ENCODE results near the gene HNF4A. TPM values are rescaled to one million over a fixed set of nuclear protein-coding genes. Genes with fewer than 3 reads are reported as not detected.

The HNF4A gene
- total RNA-seq, 2 experiments from 2014 or later: not detected

- Mint-ChIP-seq H3K36me3 (ENCODE audit: low read depth) (no peaks in the 10 kb centered on the region), H3K27ac (no peak overlapping the region), H3K27me3 (no peaks in the 10 kb centered on the region), H3K4me1 (ENCODE audit: low read depth) (no peaks in the 10 kb centered on the region), H3K9me3 (no peaks in the 10 kb centered on the region), H3K4me3 (no peak overlapping the region)
- no peak for TF ChIP-seq CTCF (IDR thresholded peaks at IDR 0.05)
- Histone ChIP-seq H3K9me3 (ENCODE audit: control insufficient read depth in 1 of 2, insufficient read depth in 1 of 2, low read length in 2 of 2) (no peaks in the 10 kb centered on the region), H3K36me3 (ENCODE audit: insufficient read depth, low read length) (no peaks in the 10 kb centered on the region), H3K27ac (ENCODE audit: low read depth in 1 of 2, low read length in 2 of 2) (no peak overlapping the region), H3K4me3 (ENCODE audit: low read length) (no peak overlapping the region), H3K4me1 (ENCODE audit: insufficient read depth, low read length) (no peaks in the 10 kb centered on the region), H3K27me3 (ENCODE audit: control insufficient read depth in 1 of 2, insufficient read depth in 2 of 2, low read length in 2 of 2) (no peaks in the 10 kb centered on the region)
- CTCF ChIA-PET: interaction anchor here (1.5 kb wide), 1 partner anchor 246 kb away, joined by 3 read pairs; no protein-coding TSS in a partner anchor
- DNase-seq: no peak
- intact Hi-C loops (cut with DNase I, micrococcal nuclease): loop anchor here in 1 of 2 experiments (5.0 to 10.0 kb wide), 2 partner anchors 151 to 349 kb away; partner anchors contain the start of gene FITM2
- ATAC-seq (ENCODE audit: poor library complexity): no peak
- POLR2A ChIA-PET: no interaction called here
Observed at GRCh38 chr20:44463466-44463865, 108.0 kb downstream of the HNF4A start.

GRCh38 chr20:44464514-44464913 is 109.0 kb downstream of the HNF4A start:
- Histone ChIP-seq H3K27ac (ENCODE audit: low read depth in 1 of 2, low read length in 2 of 2) (no peak overlapping the region), H3K4me1 (ENCODE audit: insufficient read depth, low read length) (no peaks in the 10 kb centered on the region), H3K9me3 (ENCODE audit: control insufficient read depth in 1 of 2, insufficient read depth in 1 of 2, low read length in 2 of 2) (no peaks in the 10 kb centered on the region), H3K27me3 (ENCODE audit: control insufficient read depth in 1 of 2, insufficient read depth in 2 of 2, low read length in 2 of 2) (no peaks in the 10 kb centered on the region), H3K36me3 (ENCODE audit: insufficient read depth, low read length) (no peaks in the 10 kb centered on the region), H3K4me3 (ENCODE audit: low read length) (no peak overlapping the region)
- Mint-ChIP-seq H3K4me1 (ENCODE audit: low read depth) (no peaks in the 10 kb centered on the region), H3K27me3 (no peaks in the 10 kb centered on the region), H3K27ac (no peak overlapping the region), H3K9me3 (no peaks in the 10 kb centered on the region), H3K4me3 (no peak overlapping the region), H3K36me3 (ENCODE audit: low read depth) (no peaks in the 10 kb centered on the region)
- ATAC-seq (ENCODE audit: poor library complexity) (no peak), DNase-seq (no peak)
- intact Hi-C loops (cut with DNase I, micrococcal nuclease): loop anchor here in 1 of 2 experiments (5.0 to 10.0 kb wide), 2 partner anchors 152 to 350 kb away; partner anchors contain the start of gene FITM2
- TF ChIP-seq CTCF (IDR thresholded peaks at IDR 0.05): no peak
- ChIA-PET CTCF (no interaction called here), POLR2A (interaction anchor here (0.7 kb wide), 1 partner anchor 11 kb away, joined by 4 read pairs; no protein-coding TSS in a partner anchor)

GRCh38 chr20:44465001-44465560 is 109.6 kb downstream of the HNF4A start:
- intact Hi-C loops (cut with DNase I, micrococcal nuclease): loop anchor here in 1 of 2 experiments (10.0 kb wide), 1 partner anchor 350 kb away; no protein-coding TSS in a partner anchor

More at GRCh38 chr20:44465001-44465560, 109.6 kb downstream of the HNF4A start:
- CTCF ChIA-PET: no interaction called here
- H3K4me3 ChIP-seq (ENCODE audit: low read length): no peak overlapping the region
- H3K27ac ChIP-seq (ENCODE audit: low read depth in 1 of 2, low read length in 2 of 2): no peak overlapping the region
- POLR2A ChIA-PET: interaction anchor here (0.7 kb wide), 1 partner anchor 10 kb away, joined by 4 read pairs; no protein-coding TSS in a partner anchor
- H3K27me3 ChIP-seq (ENCODE audit: control insufficient read depth in 1 of 2, insufficient read depth in 2 of 2, low read length in 2 of 2): no peaks in the 10 kb centered on the region
- no peak overlapping the region for H3K4me3 Mint-ChIP-seq
- DNase-seq (no peak), ATAC-seq (ENCODE audit: poor library complexity) (no peak)
- H3K9me3 ChIP-seq (ENCODE audit: control insufficient read depth in 1 of 2, insufficient read depth in 1 of 2, low read length in 2 of 2): no peaks in the 10 kb centered on the region
- no peak overlapping the region for H3K27ac Mint-ChIP-seq
- no peaks in the 10 kb centered on the region for H3K36me3 ChIP-seq (ENCODE audit: insufficient read depth, low read length)
- H3K36me3 Mint-ChIP-seq (ENCODE audit: low read depth): no peaks in the 10 kb centered on the region
- no peak for TF ChIP-seq CTCF (IDR thresholded peaks at IDR 0.05)
- H3K9me3 Mint-ChIP-seq: no peaks in the 10 kb centered on the region
- no peaks in the 10 kb centered on the region for H3K27me3 Mint-ChIP-seq
- H3K4me1 Mint-ChIP-seq (ENCODE audit: low read depth): no peaks in the 10 kb centered on the region
- no peaks in the 10 kb centered on the region for H3K4me1 ChIP-seq (ENCODE audit: insufficient read depth, low read length)

Measured in CD4-positive, alpha-beta T cell (primary cell).